K562 (cell line): ENCODE data around the gene AGAP3. TPM values are rescaled to one million over a fixed set of nuclear protein-coding genes. Genes with fewer than 3 reads are reported as not detected.

Experiments
- BACH1 ChIP-seq: fragments of 200-800 bp; sonication (Bioruptor generic); IDR thresholded peaks from 2 replicates; pipeline ENCODE4 v1.6.1; 2016; ENCODE audit warnings: missing genetic modification characterization, missing compliant biosample characterization
- BHLHE40 ChIP-seq: IDR thresholded peaks from 2 replicates; pipeline ENCODE4 v1.6.1; 2011; ENCODE audit warnings: low read length, improper control_type of control experiment
- C11orf30 ChIP-seq: fragments of 450-650 bp; IDR thresholded peaks from 2 replicates; pipeline ENCODE4 v1.6.1; 2016; ENCODE audit warnings: low read depth, mild to moderate bottlenecking
- DIDO1 ChIP-seq: fragments of 450-650 bp; IDR thresholded peaks from 2 replicates; pipeline ENCODE4 v1.6.1; 2016; ENCODE audit warnings: low read depth, missing biosample characterization, missing genetic modification characterization
- GTF2E2 ChIP-seq: fragments of 200-800 bp; sonication (Bioruptor generic); IDR thresholded peaks from 2 replicates; pipeline ENCODE4 v1.6.1; 2016; ENCODE audit warnings: missing genetic modification characterization, missing compliant biosample characterization
- HLTF ChIP-seq: fragments of 450-650 bp; IDR thresholded peaks from 2 replicates; pipeline ENCODE4 v1.6.1; 2016
- KLF16 ChIP-seq: IDR thresholded peaks from 2 replicates; pipeline ENCODE4 v1.6.1; 2016; ENCODE audit warnings: antibody characterized with exemption
- KLF6 ChIP-seq: fragments of 250-450 bp; sonication (Bioruptor Pico); IDR thresholded peaks from 2 replicates; pipeline ENCODE4 v1.4.0; 2020; ENCODE audit warnings: mild to moderate bottlenecking, moderate library complexity, borderline replicate concordance
- NELFE ChIP-seq: IDR thresholded peaks from 2 replicates; pipeline ENCODE4 v1.6.1; 2011; ENCODE audit warnings: mild to moderate bottlenecking; ENCODE audit not compliant: insufficient read depth, insufficient read length
- NR3C1 ChIP-seq: sonication (generic); formaldehyde crosslinking; IDR thresholded peaks from 2 replicates; pipeline ENCODE4 v1.8.1; 2022; ENCODE audit warnings: missing genetic modification reagents
- POLR2AphosphoS5 ChIP-seq: IDR thresholded peaks from 2 replicates; pipeline ENCODE4 v1.6.1; 2011; ENCODE audit warnings: mild to moderate bottlenecking, low read depth, low read length, moderate library complexity; ENCODE audit not compliant: control insufficient read depth, insufficient read depth
- POLR2B ChIP-seq: fragments of 450-650 bp; IDR thresholded peaks from 2 replicates; pipeline ENCODE4 v1.6.1; 2018; ENCODE audit warnings: low read depth; ENCODE audit not compliant: partially characterized antibody
- PURB ChIP-seq: sonication (generic); formaldehyde crosslinking; IDR thresholded peaks from 2 replicates; pipeline ENCODE4 v1.9.0; 2021; ENCODE audit warnings: low read depth, mild to moderate bottlenecking, missing genetic modification reagents
- RCOR1 ChIP-seq, 2 experiments: IDR thresholded peaks; 2 replicates each; pipeline ENCODE4 v1.6.1; 2012; ENCODE audit warnings: low read depth in 2 of 2, low read length in 2 of 2, borderline replicate concordance in 1 of 2, improper control_type of control experiment in 1 of 2
- RNF2 ChIP-seq: sonication (generic); IDR thresholded peaks from 2 replicates; pipeline ENCODE4 v1.6.1; 2016
- SETDB1 ChIP-seq: IDR thresholded peaks from one replicate; pipeline ENCODE4 v1.6.1; 2012; ENCODE audit warnings: low read length, control low read depth, inconsistent platforms
- SMARCA4 ChIP-seq: fragments of 450-650 bp; IDR thresholded peaks from 2 replicates; pipeline ENCODE4 v1.6.1; 2016
- SP2 ChIP-seq: IDR thresholded peaks from 2 replicates; pipeline ENCODE4 v1.6.1; 2011; ENCODE audit warnings: mild to moderate bottlenecking, low read depth, low read length, moderate library complexity; ENCODE audit not compliant: poor library complexity, severe bottlenecking; ENCODE audit errors: extremely low read depth
- TAF7 ChIP-seq: fragments of 450-650 bp; IDR thresholded peaks from 2 replicates; pipeline ENCODE4 v1.6.1; 2016; ENCODE audit warnings: missing genetic modification characterization, missing compliant biosample characterization
- THAP7 ChIP-seq: fragments of 250-450 bp; sonication (Bioruptor Pico); IDR thresholded peaks from 2 replicates; pipeline ENCODE4 v1.5.0; 2021
- TRIM24 ChIP-seq, 2 experiments: fragments of 450-650 bp; IDR thresholded peaks; 2 replicates each; pipeline ENCODE4 v1.6.1; 2016
- YY1 ChIP-seq, 3 experiments: IDR thresholded peaks; 2 replicates each; pipeline ENCODE4 v1.6.1; 2011; ENCODE audit warnings: low read length in 2 of 3, mild to moderate bottlenecking in 2 of 3, moderate library complexity in 2 of 3, borderline replicate concordance in 1 of 3, control low read depth in 1 of 3, low read depth in 1 of 3; ENCODE audit not compliant: insufficient read depth in 3 of 3, insufficient replicate concordance in 2 of 3, control insufficient read depth in 1 of 3, insufficient read length in 1 of 3; ENCODE audit errors: extremely low read depth in 1 of 3
- ZBED1 ChIP-seq: IDR thresholded peaks from 2 replicates; pipeline ENCODE4 v1.6.1; 2014
- ZC3H8 ChIP-seq: fragments of 450-650 bp; IDR thresholded peaks from 2 replicates; pipeline ENCODE4 v1.6.1; 2017
- ZFP36 ChIP-seq: fragments of 150-350 bp; IDR thresholded peaks from 2 replicates; pipeline ENCODE4 v1.6.1; 2018; ENCODE audit warnings: low read length, low read depth; ENCODE audit not compliant: partially characterized antibody
- ZFPM2 ChIP-seq: fragments of 250-450 bp; sonication (Bioruptor Pico); IDR thresholded peaks from 2 replicates; pipeline ENCODE4 v1.5.1; 2022; ENCODE audit warnings: mild to moderate bottlenecking
- ZKSCAN1 ChIP-seq: fragments of 150-350 bp; IDR thresholded peaks from 2 replicates; pipeline ENCODE4 v1.6.1; 2016; ENCODE audit warnings: low read depth, low read length
- ZNF140 ChIP-seq: fragments of 250-450 bp; sonication (Bioruptor Pico); IDR thresholded peaks from 2 replicates; pipeline ENCODE4 v1.8.0; 2021; ENCODE audit warnings: moderate library complexity, mild to moderate bottlenecking, inconsistent platforms
- ZNF224 ChIP-seq: sonication (generic); formaldehyde crosslinking; IDR thresholded peaks from 2 replicates; pipeline ENCODE4 v1.8.0; 2022; ENCODE audit warnings: mild to moderate bottlenecking, missing genetic modification reagents
- ZNF232 ChIP-seq: sonication (generic); formaldehyde crosslinking; IDR thresholded peaks from 2 replicates; pipeline ENCODE4 v1.8.0; 2022; ENCODE audit warnings: mild to moderate bottlenecking, missing genetic modification reagents
- ZNF253 ChIP-seq: fragments of 250-450 bp; sonication (Bioruptor Pico); conservative IDR thresholded peaks from 2 replicates; pipeline ENCODE4 v1.6.1; 2021; ENCODE audit warnings: mild to moderate bottlenecking
- ZNF3 ChIP-seq: fragments of 250-450 bp; sonication (Bioruptor Pico); IDR thresholded peaks from 2 replicates; pipeline ENCODE4 v1.5.0; 2021; ENCODE audit warnings: mild to moderate bottlenecking, moderate library complexity
- ZNF311 ChIP-seq: fragments of 250-450 bp; sonication (Bioruptor Pico); IDR thresholded peaks from 2 replicates; pipeline ENCODE4 v1.4.0; 2020; ENCODE audit warnings: mild to moderate bottlenecking, moderate library complexity
- ZNF436 ChIP-seq: fragments of 250-450, 450-650 bp; sonication (Bioruptor Pico); formaldehyde crosslinking; IDR thresholded peaks from 2 replicates; pipeline ENCODE4 v1.7.0; 2020; ENCODE audit warnings: mild to moderate bottlenecking
- polyA plus RNA-seq, 8 experiments: library from polyadenylated mRNA; depleted of rRNA in 4 of 8; stranded (reverse) in 5 of 8; unstranded in 3 of 8; fragments of >200 nt; fragmentation: Nextera tagmentation in 2 of 8; fragmentation: Illumina TruSeq in 1 of 8; extraction: Ambion mirVana in 2 of 8; extraction: Trizol in 1 of 8; gene quantifications; 2 replicates each; pipeline versions ENCODE4 v1.2.1 to v1.2.3, GENCODE V29; 2011 to 2014; ENCODE audit warnings: inconsistent platforms in 1 of 8, missing spikeins in 1 of 8
- total RNA-seq, 7 experiments: library from RNA; depleted of rRNA in 6 of 7; stranded (reverse); fragments of >200 nt in 6 of 7; fragmentation: Illumina TruSeq in 2 of 7; extraction: Trizol in 2 of 7; gene quantifications; 2 replicates each; pipeline versions ENCODE4 v1.2.1 to v1.2.3, GENCODE V29; 2011 to 2021; ENCODE audit warnings: low replicate concordance in 1 of 7

Gene AGAP3
- total and polyA plus RNA-seq, 9 of the 15 experiments (the other 6 are each of a cell fraction or from before 2014, with no cell fraction given), result 3.4 to 208 (median 62.2) TPM

GRCh38 chr7:151080522-151081169 lies 5.6 kb upstream of the AGAP3 start, which contains the start of gene FASTK (continued):
- no peak for TF ChIP-seq SP2
- TF ChIP-seq GTF2E2, result peak; percentile 78
- TF ChIP-seq ZNF140 (CRISPR knock-in tag), result no peak
- TF ChIP-seq POLR2B, result peak; percentile 90
- 0 out of 2 replicates have a peak, but pooled peaks have one; percentile 23 for TF ChIP-seq RNF2
- no peak; the same call in 1 of the 2 replicates for TF ChIP-seq BHLHE40
- no peak for TF ChIP-seq ZNF3 (CRISPR knock-in tag)
- no peak for TF ChIP-seq NELFE
- peak; percentile 94 for TF ChIP-seq TAF7
- peak; percentile 44; the same call in 1 of the 2 replicates for TF ChIP-seq ZNF436 (CRISPR knock-in tag)
- no peak for TF ChIP-seq ZNF311 (CRISPR knock-in tag)
- no peak for TF ChIP-seq PURB (CRISPR knock-in tag)
- TF ChIP-seq HLTF, result no peak
- TF ChIP-seq ZNF224 (CRISPR knock-in tag), result no peak
- peak; percentile 89 for TF ChIP-seq POLR2AphosphoS5
- TF ChIP-seq C11orf30, result no peak
- TF ChIP-seq NR3C1 (CRISPR knock-in tag), result 0 out of 2 replicates have a peak, but pooled peaks have one; percentile 11
- TF ChIP-seq KLF6 (CRISPR knock-in tag), result 0 out of 2 replicates have a peak, but pooled peaks have one; percentile 38
- TF ChIP-seq KLF16, result no peak
- TF ChIP-seq DIDO1, result peak; percentile 69; the same call in 1 of the 2 replicates
- TF ChIP-seq RCOR1 (IDR thresholded peaks at IDR 0.05; ENCODE audit: borderline replicate concordance in 1 of 2, low read depth in 2 of 2, low read length in 2 of 2), result peak in 1 of 2 experiments; percentile 25; a peak in 1 of 4 replicates
- no peak for TF ChIP-seq ZNF253 (CRISPR knock-in tag)
- no peak for TF ChIP-seq ZFP36
- TF ChIP-seq THAP7, result peak; percentile 82
- TF ChIP-seq YY1 (IDR thresholded peaks at IDR 0.05; ENCODE audit: borderline replicate concordance in 1 of 3, control insufficient read depth in 1 of 3, extremely low read depth in 1 of 3, insufficient read depth in 3 of 3, insufficient read length in 1 of 3, insufficient replicate concordance in 2 of 3, low read depth in 1 of 3, low read length in 2 of 3), result peak; percentile 92 to 99 (median 98)
- peak; percentile 60; the same call in 1 of the 2 replicates for TF ChIP-seq ZBED1
- TF ChIP-seq ZFPM2 (CRISPR knock-in tag), result peak; percentile 88; the same call in 1 of the 2 replicates
- TF ChIP-seq TRIM24 (IDR thresholded peaks at IDR 0.05), result no peak
- TF ChIP-seq ZNF232, result 0 out of 2 replicates have a peak, but pooled peaks have one; percentile 42
- no peak for TF ChIP-seq SMARCA4
- TF ChIP-seq SETDB1, result no peak
- TF ChIP-seq ZKSCAN1, result 0 out of 2 replicates have a peak, but pooled peaks have one; percentile 19
- no peak for TF ChIP-seq BACH1 (tag)
- no peak for TF ChIP-seq ZC3H8
